ENCODE measurements around the gene CDK2AP2. TPM values are rescaled to one million over a fixed set of nuclear protein-coding genes. Genes with fewer than 3 reads are reported as not detected.

CDK2AP2 gene
- total and polyA plus RNA-seq, 9 of the 15 experiments (the other 6 are each of a cell fraction or from before 2014, with no cell fraction given): 4.4 to 47.4 (median 21.7) TPM

GRCh38 chr11:67482827-67483798, 24.8 kb downstream of the CDK2AP2 start, which contains the start of gene AIP (continued):
- TF ChIP-seq ATF4 (CRISPR knock-in tag; IDR thresholded peaks at IDR 0.05) (no peak), E2F3 (CRISPR knock-in tag; IDR thresholded peaks at IDR 0.05) (peak; percentile 80; the same call in 1 of the 2 replicates), ATF7 (IDR thresholded peaks at IDR 0.05) (peak; percentile 77; the same call in 1 of the 2 replicates), SP1 (CRISPR knock-in tag; IDR thresholded peaks at IDR 0.05) (peak; percentile 98), LEF1 (IDR thresholded peaks at IDR 0.05) (no peak; the same call in 1 of the 2 replicates), MCM3 (IDR thresholded peaks at IDR 0.05) (no peak), CHD1 (IDR thresholded peaks at IDR 0.05; ENCODE audit: low read length) (no peak), ZNF717 (CRISPR knock-in tag; IDR thresholded peaks at IDR 0.05) (no peak), YBX1 (IDR thresholded peaks at IDR 0.05) (no peak), POLR3G (IDR thresholded peaks at IDR 0.05; ENCODE audit: extremely low read depth, insufficient read length, insufficient replicate concordance) (no peak), SAFB2 (IDR thresholded peaks at IDR 0.05; ENCODE audit: borderline replicate concordance, low read depth, low read length, severe bottlenecking) (no peak), CTCFL (IDR thresholded peaks at IDR 0.05; ENCODE audit: borderline replicate concordance, insufficient read depth, low read depth, low read length, poor library complexity, severe bottlenecking) (no peak), ZC3H4 (CRISPR knock-in tag; IDR thresholded peaks at IDR 0.05; ENCODE audit: borderline replicate concordance) (no peak), POLR2H (tag; IDR thresholded peaks at IDR 0.05; ENCODE audit: low read depth) (no peak), MXD1 (CRISPR knock-in tag; IDR thresholded peaks at IDR 0.05; ENCODE audit: borderline replicate concordance, poor library complexity, severe bottlenecking) (no peak), CXXC5 (CRISPR knock-in tag; IDR thresholded peaks at IDR 0.05) (peak; percentile 85), USF1 (CRISPR knock-in tag; IDR thresholded peaks at IDR 0.05) (peak; percentile 75), CSDE1 (IDR thresholded peaks at IDR 0.05) (peak in 1 of 2 experiments; percentile 51; a peak in 1 of 4 replicates), MEIS2 (IDR thresholded peaks at IDR 0.05; ENCODE audit: partially characterized antibody) (peak; percentile 92), TEAD2 (tag; IDR thresholded peaks at IDR 0.05) (no peak), NEUROD1 (IDR thresholded peaks at IDR 0.05; ENCODE audit: borderline replicate concordance, low read depth, low read length, partially characterized antibody) (peak; percentile 16), OTX1 (CRISPR knock-in tag; IDR thresholded peaks at IDR 0.05) (no peak), MLX (CRISPR knock-in tag; conservative IDR thresholded peaks at IDR 0.05) (peak in 1 of 2 experiments; percentile 97; a peak in 2 of 4 replicates)
